ENCODE results near the gene ARHGEF16.

Gene ARHGEF16

GRCh38 chr1:3502641-3503524 is 48.4 kb downstream of the ARHGEF16 start:
- no peak for DNase-seq (ENCODE audit: low read depth)

- DNase-seq (ENCODE audit: low read depth): no peak
These were observed 49.0 kb downstream of the ARHGEF16 start for GRCh38 chr1:3503525-3503886.

GRCh38 chr1:3504151-3504821 is 49.8 kb downstream of the ARHGEF16 start:
- DNase-seq (ENCODE audit: low read depth): peak; percentile 97

- peak; percentile 12 for DNase-seq (ENCODE audit: low read depth)
These were observed 50.3 kb downstream of the ARHGEF16 start for GRCh38 chr1:3504822-3505153.

GRCh38 chr1:3505161-3505560 is 50.7 kb downstream of the ARHGEF16 start:
- no peak for DNase-seq (ENCODE audit: low read depth)

GRCh38 chr1:3506041-3506440 is 51.6 kb downstream of the ARHGEF16 start:
- DNase-seq (ENCODE audit: low read depth): no peak

GRCh38 chr1:3506943-3507342 is 52.5 kb downstream of the ARHGEF16 start:
- no peak for DNase-seq (ENCODE audit: low read depth)

- no peak for DNase-seq (ENCODE audit: low read depth)
These were observed 53.3 kb downstream of the ARHGEF16 start for GRCh38 chr1:3507636-3508275.

GRCh38 chr1:3508757-3509415 is 54.4 kb downstream of the ARHGEF16 start:
- DNase-seq (ENCODE audit: low read depth): no peak

- DNase-seq (ENCODE audit: low read depth): no peak
These were observed 55.3 kb downstream of the ARHGEF16 start for GRCh38 chr1:3509721-3510120.

- no peak for DNase-seq (ENCODE audit: low read depth)
These were observed 55.9 kb downstream of the ARHGEF16 start for GRCh38 chr1:3510136-3510955.

GRCh38 chr1:3510956-3511250 is 56.4 kb downstream of the ARHGEF16 start:
- DNase-seq (ENCODE audit: low read depth): no peak

GRCh38 chr1:3511306-3511705 is 56.8 kb downstream of the ARHGEF16 start:
- no peak for DNase-seq (ENCODE audit: low read depth)

GRCh38 chr1:3511856-3512255 is 57.4 kb downstream of the ARHGEF16 start:
- DNase-seq (ENCODE audit: low read depth): no peak

- DNase-seq (ENCODE audit: low read depth): no peak
These were observed 59.9 kb downstream of the ARHGEF16 start for GRCh38 chr1:3514404-3514803.

GRCh38 chr1:3515272-3515671 is 60.8 kb downstream of the ARHGEF16 start:
- DNase-seq (ENCODE audit: low read depth): no peak

GRCh38 chr1:3515774-3516480 is 61.5 kb downstream of the ARHGEF16 start:
- peak; percentile 9 for DNase-seq (ENCODE audit: low read depth)

- DNase-seq (ENCODE audit: low read depth): no peak
These were observed 62.0 kb downstream of the ARHGEF16 start for GRCh38 chr1:3516481-3516869.

- no peak for DNase-seq (ENCODE audit: low read depth)
These were observed 62.6 kb downstream of the ARHGEF16 start for GRCh38 chr1:3516911-3517675.

GRCh38 chr1:3518256-3518655 is 63.8 kb downstream of the ARHGEF16 start:
- DNase-seq (ENCODE audit: low read depth): no peak

GRCh38 chr1:3518756-3519155 is 64.3 kb downstream of the ARHGEF16 start:
- no peak for DNase-seq (ENCODE audit: low read depth)

Data from ELR (cell line).